ENCODE data around the gene PTPN11. TPM values are rescaled to one million over a fixed set of nuclear protein-coding genes. Genes with fewer than 3 reads are reported as not detected.
"Not testable (repeated sequence)": the region's sequence is repeated elsewhere in the genome, so short reads cannot be mapped to it uniquely, and the experiment has no call there.

Gene PTPN11
- total RNA-seq, 1 donor, result 158 TPM

- no peak for TF ChIP-seq CTCF (IDR thresholded peaks at IDR 0.05; ENCODE audit: insufficient read depth, low read depth, low read length)
- no peak overlapping the region for H3K4me3 ChIP-seq (ENCODE audit: low read depth, low read length)
- DNase-seq (ENCODE audit: low read depth), result no peak
Measured at GRCh38 chr12:112409906-112410244, 8.9 kb upstream of the PTPN11 start.

- no peak overlapping the region for H3K4me3 ChIP-seq (ENCODE audit: low read depth, low read length)
- no peak for TF ChIP-seq CTCF (IDR thresholded peaks at IDR 0.05; ENCODE audit: insufficient read depth, low read depth, low read length)
- DNase-seq (ENCODE audit: low read depth), result no peak
Measured at GRCh38 chr12:112413855-112414625, 4.7 kb upstream of the PTPN11 start.

GRCh38 chr12:112415457-112415856 lies 3.3 kb upstream of the PTPN11 start:
- not testable (repeated sequence) for H3K4me3 ChIP-seq (ENCODE audit: low read depth, low read length); DNase-seq (ENCODE audit: low read depth)

GRCh38 chr12:112418273-112418607 lies 507 bp upstream of the PTPN11 start:
- no peak for TF ChIP-seq CTCF (IDR thresholded peaks at IDR 0.05; ENCODE audit: insufficient read depth, low read depth, low read length)
- peak overlapping the region; percentile 95 for H3K4me3 ChIP-seq (ENCODE audit: low read depth, low read length)
- no peak for DNase-seq (ENCODE audit: low read depth)

GRCh38 chr12:112419297-112420133 lies 768 bp downstream of the PTPN11 start:
- peak; percentile 87 for DNase-seq (ENCODE audit: low read depth)
- peak overlapping the region; percentile 95 for H3K4me3 ChIP-seq (ENCODE audit: low read depth, low read length)
- TF ChIP-seq CTCF (IDR thresholded peaks at IDR 0.05; ENCODE audit: insufficient read depth, low read depth, low read length), result no peak

- DNase-seq (ENCODE audit: low read depth), result no peak
- no peak overlapping the region for H3K4me3 ChIP-seq (ENCODE audit: low read depth, low read length)
- TF ChIP-seq CTCF (IDR thresholded peaks at IDR 0.05; ENCODE audit: insufficient read depth, low read depth, low read length), result no peak
Measured at GRCh38 chr12:112420740-112421139, 2.0 kb downstream of the PTPN11 start.

- no peak overlapping the region for H3K4me3 ChIP-seq (ENCODE audit: low read depth, low read length)
- no peak for DNase-seq (ENCODE audit: low read depth)
- no peak for TF ChIP-seq CTCF (IDR thresholded peaks at IDR 0.05; ENCODE audit: insufficient read depth, low read depth, low read length)
Measured at GRCh38 chr12:112421363-112421762, 2.6 kb downstream of the PTPN11 start.

All from fibroblast of villous mesenchyme (primary cell).